ENCODE results near the gene SPOCK2.

Gene SPOCK2

DNA sequence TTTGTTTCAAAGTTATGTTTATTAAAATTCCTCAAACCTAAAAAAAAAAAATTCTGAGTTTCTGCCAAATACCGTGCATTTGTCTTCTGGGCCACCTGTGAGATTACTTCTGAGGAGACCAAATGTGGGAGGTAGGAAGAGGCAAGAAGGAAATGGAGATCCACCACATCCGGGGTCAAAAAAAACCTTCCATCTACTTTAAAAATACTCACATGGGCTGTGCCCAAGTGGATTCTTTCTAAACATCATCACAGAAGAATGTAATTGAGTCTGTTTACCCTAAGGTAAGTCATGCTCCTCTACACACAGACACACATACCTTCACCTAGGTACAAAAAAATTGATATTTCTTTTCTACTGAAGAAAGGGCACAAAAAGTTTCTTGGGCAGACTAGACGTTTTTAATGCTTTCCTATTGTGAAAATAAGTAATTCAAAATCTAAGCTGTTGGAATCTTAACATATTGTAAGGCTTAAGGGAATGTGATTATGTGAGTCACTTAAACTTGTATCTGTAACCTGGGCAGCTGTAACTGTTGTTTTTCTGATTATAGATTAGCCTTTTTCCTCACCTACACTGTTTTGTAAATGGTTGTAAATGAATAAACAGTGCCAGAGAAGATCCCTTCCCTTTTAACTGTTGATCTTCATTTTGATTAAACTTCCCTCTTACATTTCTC lies 19.1 kb upstream of the SPOCK2 start:
- DNase-seq: no peak

DNA sequence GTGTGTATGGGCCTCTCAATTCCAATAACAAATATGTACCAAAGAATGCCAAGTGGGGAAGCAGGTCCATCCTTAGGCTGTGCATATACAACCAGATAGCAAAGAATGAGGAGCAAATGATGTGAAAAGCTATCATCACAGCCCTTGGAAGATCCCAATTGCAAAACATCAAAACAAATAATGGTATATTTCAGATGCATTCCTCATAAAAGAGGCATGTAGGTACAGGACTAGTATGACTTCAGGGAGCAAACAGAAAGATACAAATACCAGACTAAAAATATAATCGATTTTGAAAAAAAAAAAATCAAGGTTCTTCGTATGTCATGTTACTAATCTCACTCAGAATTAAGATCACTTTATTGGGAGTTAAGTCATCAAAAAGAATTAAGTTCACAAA lies 18.5 kb upstream of the SPOCK2 start:
- DNase-seq: no peak

DNA sequence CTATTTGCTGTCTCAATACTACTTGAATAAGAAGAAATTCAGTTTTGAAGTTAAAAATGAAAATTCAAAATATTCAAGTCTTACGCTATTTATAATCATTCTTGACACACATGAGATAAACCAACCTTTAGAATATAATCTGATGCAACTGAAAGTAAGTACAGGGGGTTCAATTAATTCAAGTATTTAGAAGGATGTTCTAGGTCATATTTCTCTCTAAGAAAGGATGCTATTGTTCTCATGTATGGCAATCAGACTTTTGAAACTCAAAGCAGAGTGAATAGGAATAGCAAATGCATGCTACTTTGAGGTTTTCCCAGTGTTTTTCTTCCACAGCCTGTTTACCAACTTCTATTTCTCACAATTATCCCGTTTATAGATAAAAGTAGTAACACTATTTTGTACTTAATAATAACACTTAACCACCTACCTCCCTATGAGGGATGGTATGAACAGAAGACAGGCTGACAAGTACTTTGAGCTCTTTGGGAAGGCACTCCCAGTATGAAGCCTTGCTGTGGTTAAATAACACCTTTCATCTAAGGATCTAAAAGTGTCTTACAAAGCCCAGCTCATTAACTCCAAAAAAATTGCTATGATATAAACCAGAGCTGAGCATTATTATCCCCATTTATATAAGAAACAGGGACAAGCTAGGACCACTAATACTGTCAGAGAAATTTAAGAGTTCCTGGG lies 18.0 kb upstream of the SPOCK2 start:
- DNase-seq: no peak

DNA sequence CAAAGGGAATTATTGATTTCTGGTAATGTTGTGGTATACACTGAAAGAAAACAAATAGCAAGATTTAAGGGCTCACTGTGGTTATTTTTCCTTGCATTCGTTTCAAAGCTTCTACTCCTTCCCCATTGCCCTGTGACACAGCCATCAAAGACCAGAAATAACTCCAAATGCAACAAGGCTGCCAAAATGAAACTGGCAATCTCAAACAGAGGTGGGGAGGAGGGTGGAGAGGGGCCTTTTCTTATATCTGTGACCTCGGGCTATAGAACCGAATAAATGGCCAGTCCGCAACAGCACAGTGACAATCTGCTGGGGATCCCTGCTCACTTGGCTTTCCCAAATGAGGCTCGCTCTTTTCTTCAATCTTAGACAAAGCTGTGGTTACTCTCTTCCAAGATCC lies 17.4 kb upstream of the SPOCK2 start:
- DNase-seq: no peak

DNA sequence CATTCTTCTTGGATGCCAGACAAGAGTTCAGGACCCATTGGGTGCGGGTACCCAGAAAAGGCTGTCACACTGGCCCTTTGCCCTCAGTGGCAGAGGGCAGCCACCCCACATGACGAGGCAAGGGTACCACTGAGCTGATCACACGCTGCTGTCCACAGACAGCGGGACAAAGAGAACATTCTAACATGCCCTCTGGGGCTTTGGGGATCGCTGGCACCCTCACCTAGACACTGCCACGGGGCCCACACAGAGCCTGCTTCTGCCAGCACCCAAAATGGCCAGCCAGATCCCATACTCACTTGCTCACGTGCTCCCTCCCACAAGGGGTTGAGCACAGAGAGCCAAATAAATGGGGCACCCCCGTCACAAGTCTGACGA lies 16.7 kb upstream of the SPOCK2 start:
- DNase-seq: no peak

DNA sequence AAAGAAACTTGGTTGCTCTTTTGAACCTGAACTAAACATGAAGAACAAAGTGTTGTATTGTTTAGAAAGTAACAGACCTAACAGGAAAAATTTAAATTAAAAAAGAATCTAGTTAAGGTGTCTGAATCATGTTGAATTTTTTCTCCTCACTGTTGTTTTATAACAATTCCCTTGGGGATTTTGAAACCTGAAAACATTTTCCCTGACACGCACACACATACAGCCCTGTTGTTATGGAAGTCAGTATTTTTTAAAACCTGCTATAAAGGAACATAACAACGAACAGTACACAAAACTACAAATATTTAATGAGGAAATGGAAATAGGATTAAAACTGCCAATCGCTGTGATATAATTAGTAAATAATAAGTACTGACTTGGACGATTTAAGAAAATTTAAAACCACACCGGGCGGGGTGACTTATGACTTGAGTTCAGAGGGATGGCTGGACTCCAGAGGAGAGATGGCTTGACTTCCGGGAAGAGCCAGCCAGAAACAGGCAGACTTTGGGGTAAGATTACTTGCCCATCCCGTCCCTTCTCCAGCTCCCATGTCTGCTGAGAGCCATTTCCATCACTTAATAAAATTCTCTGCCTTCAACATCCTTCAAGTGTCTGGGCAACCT lies 16.2 kb upstream of the SPOCK2 start:
- no peak for DNase-seq

DNA sequence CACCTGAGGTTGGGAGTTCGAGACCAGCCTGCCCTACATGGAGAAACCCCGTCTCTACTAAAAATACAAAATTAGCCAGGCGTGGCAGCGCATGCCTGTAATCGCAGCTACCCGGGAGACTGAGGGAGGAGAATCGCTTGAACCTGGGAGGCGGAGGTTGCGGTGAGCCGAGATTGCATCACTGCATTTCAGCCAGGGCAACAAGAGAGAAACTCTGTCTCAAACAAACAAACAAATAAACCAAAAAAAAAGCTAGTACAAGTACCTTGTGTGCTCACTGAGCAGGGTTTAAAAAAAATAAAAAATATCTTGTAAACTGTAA lies 11.2 kb upstream of the SPOCK2 start:
- DNase-seq: no peak

DNA sequence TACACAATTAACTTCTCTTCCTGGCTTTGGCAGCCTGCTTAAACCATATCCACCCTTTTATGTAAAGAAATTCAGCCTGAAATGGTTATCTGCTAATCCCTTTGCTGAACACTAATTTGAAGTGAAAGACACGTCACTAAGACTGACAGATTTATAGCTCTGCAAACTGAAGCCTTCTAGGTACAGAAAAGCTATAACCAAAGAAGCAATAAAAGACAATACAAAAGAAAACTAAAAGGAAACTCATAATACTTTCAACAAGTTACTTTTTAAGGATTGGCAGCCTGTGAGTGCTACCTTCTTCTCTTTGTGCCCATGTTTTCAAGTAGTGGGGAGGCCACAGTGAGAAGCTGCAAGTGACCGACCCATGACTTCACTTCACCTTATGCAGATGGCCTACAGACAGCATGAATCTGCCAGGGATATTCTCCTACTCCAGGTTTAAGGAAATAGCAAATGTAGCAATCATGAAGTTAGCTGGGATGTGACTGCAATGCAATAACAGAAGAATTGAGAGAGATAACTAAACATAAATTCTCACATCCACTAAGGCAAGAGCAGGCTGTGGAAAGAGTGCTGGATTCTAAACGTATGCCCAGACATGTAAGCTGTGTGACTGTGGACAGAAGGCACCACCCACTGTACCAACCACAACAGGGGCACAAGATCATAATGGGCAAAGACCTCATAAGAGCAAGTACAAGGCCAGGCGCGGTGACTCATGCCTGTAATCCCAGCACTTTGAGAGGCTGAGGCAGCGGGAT lies 10.7 kb upstream of the SPOCK2 start:
- DNase-seq: no peak

DNA sequence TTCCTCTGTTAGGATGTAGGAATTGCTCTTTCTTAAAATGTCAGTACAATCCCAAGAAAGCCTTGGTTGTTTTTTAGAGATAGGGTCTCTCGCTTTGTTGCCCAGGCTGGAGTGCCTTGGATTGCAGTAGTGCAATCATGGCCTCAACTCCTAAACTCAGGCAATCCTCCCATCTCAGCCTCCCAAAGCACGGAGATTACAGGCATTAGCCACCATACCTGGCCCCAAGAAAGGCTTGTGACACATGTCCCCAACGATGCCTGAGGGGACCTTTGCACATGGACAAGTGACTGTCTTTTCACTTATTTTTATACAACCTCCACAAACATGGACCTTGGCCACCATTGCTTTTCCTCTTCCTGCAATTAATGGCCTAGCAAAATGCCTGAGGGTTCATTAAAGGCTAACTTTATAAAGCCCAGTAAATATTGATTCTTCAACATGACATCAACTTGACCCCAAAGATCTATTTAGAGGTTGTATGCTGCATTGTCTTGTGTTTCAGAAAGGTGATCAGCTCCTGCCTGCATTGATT lies 10.0 kb upstream of the SPOCK2 start:
- no peak for DNase-seq

DNA sequence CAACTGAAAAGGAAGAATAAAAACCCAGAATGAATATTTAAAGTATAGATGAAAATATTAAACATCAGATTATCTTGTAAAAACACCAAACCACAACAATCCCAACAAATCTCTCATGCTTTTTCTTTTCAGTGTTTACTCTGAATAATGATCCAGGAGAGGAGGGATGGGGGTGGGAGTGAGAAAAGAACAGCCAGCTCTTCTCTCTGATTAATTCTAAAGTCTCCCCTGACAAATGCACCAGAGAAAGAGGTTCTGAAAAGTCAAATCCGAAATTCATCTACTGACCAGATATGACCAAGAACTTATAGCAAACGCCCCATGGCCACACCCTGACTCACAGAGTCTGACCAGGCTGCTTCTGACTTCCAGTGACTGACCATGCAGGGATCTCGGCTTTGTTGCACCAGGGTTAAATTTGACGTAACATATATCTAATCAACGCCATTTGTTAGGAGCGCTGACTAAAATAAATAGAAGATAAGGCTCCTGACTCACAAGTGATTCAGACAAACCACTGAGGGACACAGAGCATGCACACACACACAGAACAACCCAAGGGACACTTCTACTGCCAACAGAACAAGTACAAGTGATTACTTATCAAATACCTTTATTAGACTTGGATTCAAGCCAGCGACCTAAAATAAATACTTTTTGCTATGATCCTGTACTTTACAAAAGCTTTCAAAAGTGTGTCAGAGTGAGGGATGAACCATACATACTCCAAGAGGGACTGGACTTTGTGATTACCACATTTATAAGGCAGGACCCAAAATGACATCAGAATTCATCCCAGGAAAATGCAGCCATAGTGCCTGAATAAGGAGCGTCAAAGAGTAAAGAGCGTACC lies 9.3 kb upstream of the SPOCK2 start:
- DNase-seq: no peak

DNA sequence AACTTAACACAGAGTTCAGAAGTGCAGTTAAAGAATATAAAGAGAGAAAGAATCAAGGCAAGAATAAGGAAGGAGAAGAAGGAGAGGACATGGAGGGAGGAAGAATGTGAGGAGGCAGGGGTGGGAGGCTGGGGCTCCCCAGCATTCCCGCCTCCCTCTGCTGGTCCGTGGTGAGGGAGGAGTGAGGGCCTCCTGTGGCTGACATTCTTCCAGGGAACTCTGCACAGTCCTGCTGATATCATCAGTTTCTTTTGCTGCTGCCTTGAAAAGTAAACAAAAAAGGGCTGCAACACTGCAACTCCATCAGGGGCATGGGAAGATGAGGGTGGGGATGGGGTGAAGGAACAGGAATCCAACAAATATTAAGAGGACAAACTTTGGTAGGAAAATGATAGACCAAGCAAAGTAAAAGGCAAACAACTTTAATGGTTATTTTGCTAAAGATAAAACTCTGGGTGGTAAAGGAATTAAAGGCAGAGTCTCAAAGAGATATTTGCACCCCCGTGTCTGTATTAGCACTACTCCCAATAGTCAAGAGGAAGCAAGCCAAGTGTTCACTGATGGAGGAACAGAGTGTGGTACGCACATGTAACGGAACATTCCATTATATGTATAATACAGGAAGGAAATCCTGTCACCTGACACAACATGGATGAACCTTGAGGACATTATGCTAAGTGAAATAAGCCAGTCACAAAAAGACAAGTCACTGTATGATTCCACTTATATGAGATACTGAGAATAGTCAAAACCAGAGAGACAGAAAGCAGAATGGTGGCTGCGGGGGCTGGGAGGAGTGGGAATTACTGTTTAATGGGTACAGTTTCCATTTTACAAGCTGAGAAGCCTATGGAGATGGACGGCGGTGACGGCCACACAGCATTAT lies 8.0 kb upstream of the SPOCK2 start:
- no peak for DNase-seq

DNA sequence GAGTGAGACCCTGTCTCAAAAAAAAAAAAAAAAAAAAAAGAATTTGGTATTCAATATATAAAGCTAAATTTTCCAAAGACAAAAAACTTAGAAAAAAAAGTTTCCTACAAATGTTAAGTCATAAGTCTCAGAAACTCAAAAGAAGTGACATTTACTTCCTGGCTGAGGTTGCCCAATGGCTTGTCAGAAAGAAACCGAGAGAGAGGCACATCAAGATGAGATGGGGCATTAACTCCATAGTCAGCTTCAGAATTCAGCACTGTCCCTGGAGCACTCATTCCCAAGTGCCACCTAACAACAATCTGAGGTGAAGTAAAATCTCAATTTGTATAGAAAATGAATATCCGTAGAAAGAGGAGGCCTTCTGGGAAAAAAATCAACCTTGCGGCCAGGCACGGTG lies 6.8 kb upstream of the SPOCK2 start:
- no peak for DNase-seq

DNA sequence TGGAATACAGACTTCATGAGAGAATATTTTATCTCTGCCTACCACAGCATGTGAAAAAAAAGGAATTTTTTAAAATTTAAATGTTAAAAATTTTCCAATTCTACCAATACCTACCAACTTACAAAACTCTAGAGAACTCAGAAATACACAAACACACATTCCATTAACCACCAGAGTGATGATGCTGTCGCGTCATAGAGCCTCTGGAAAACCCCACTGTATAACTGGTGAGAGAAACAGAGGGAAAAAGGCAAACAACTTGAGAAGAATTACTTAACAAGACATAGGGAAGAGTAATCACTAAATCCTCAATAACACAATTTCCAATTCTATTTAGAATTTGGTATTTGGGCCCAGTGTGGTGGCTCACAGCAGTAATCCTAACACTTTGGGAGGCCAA lies 6.2 kb upstream of the SPOCK2 start:
- no peak for DNase-seq

DNA sequence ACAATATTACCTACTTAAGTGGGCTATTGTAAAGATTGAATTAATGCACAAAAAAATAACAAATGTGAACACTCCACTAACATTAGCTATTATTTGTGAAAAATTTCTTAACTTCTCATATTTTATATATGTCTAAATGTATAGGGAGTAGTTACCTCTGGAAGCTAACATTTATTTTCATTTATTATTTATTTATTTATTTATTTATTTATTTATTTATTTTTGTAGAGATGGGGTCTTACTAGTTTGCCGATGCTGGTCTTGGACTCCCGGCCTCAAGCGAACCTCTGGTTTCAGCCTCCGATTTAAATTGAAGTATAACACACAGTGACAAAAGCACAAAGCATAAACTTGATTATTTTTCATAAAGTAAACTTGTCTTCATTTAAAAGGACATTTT lies 5.1 kb upstream of the SPOCK2 start:
- DNase-seq: no peak

DNA sequence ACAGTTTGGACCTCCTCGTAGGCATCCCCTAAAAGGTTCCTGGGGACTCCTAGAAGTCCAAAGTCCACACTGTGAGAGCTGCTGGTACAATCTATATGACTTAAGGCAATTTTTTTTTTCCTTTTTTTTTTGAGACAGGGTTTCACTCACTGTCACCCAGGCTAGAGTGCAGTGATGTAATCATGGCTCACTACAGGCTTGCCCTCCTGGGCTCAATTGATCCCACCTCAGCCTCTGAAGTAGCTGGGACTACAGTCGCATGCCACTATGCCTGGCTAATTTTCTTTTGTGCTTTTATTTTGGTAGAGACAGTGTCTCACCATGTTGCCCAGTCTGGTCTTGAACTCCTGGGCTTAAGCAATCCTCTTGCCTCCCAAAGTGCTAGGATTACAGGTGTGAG lies 4.6 kb upstream of the SPOCK2 start:
- DNase-seq: no peak

DNA sequence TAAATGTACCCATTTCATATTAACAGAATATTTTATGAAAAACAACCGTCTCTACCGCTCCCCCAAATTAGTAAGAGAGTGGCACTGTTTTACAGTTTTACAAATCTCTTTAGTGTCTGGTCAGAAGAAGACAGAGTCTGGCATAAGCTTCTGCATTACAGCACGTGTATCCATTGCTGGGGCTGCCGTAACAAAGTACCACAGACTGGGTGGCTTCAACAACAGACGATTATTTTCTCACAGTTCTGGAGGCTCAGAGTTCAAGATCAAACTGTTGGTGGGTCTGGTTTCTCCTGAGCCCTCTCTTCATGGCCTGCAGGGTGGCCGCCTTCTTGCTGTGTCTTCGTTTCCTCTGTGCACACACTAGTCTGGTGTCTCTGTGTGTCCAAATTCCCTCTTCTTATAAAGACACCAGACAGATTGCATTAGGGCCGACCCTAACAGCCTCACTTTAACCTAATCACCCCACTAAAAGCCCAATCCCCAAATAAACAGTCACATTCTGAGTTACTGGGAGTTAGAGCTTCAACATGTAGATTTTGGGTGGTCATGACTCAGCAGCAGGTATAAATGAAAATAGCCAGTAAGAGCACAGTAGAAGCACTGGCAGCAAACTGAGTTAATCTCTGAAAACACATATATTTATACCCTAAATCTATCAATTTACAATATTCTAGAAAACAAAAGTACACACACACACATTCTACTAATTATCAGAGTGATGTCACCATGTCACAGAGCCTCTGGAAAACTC lies 4.0 kb upstream of the SPOCK2 start:
- DNase-seq: no peak

DNA sequence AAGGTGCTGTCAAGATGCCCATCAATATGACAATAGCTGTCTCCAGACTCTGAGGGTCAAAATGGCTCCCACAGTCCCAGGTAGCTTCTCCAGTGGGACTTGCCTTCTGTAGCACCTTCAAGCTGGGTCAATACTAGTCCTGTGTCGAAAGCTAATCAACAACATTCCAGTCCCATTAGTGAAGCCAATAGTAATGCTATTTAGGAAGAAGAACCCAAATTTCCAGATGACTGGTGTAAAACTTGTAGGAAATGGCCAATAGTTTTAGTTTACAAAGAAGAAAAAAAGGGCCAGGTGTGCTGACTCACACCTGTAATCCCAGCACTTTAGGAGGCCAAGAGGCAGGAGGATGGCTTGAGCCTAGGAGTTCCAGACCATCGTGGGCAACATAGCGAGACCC lies 2.0 kb upstream of the SPOCK2 start:
- no peak for DNase-seq

DNA sequence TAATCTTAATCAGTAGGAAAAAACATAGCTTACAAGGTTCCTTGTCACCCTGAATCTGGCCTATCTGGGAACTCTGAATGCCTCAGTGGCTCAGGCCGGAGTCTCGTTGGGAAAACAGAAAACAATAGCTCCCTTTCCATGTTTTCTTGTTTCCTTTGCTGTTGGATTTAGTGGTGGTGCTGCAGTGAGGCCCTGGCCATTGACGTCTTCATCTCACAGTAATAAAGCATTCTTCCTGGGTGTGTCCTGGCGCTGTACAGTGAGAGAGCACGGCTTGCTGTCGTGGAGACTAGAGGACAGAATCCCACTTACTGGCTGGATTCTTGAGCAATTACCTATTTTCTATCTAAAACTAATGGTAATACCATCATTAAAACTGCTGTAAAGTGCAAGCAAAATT lies 1.3 kb upstream of the SPOCK2 start:
- no peak for DNase-seq

DNA sequence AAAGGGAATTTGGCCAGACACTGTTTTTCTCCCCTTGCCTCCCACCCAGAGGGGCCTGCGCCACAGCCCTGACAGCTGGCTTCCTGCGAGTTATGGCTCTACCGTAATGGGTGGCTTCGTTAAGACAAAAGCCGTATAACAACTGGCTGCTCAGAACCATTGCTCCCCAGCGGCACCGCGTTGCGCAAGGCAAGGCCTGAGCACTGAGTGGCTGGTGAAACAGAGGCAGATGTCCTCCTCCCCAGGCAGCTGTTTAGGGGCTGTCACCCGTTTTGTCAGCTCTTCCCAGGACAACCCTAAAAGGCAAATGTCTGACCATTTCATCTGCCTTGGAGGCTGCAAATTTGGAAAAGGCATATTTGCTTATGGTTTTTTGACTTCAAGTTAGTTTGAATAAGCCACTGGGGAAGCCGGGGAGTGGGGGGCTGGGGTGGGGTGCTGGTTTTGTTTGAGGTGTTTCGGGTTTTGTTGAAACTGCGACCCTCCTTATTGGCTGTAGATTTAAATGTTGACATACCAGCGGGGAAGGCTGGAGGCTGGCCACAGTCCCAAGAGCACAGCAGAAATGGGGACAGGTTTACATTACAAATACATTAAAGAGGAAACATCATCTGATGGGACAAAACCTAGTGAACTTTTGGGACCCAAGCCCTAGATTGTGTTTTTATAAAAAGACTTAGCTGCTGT lies 681 bp upstream of the SPOCK2 start:
- DNase-seq: no peak

DNA sequence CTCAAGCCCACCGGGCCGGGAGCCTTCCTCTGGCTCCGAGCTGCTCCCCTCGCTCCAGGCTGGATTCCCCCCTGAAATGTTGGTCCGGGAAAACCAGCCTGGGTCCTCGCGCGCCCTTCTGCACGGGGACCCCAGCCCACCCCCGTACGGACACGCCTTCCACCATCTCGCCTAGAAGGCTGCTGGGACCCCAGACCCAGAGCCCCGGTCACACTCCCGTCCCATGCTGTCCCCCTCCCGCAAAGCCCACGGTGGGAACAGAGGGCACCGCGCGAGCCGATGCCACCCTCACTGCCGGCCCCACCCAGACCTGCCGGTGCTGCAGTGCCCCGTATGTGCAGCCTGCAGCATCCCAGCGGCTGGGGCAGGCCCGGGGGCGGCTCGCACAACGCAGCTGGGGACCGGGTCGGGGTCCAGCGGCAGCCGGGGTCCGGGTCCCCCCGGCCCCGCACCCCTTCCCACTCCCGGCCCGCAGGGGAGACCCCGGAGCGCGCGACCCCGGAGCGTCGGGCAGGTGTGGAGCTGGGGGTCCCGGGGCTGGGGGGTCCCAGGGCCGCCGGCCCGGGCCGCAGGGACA lies 871 bp downstream of the SPOCK2 start:
- no peak for DNase-seq

Measured in right forelimb (tissue), 1 donor.